Bronchial epithelial cell (primary cell): ENCODE data around the gene SASH1. TPM values are rescaled to one million over a fixed set of nuclear protein-coding genes. Genes with fewer than 3 reads are reported as not detected.

ENCODE experiments used
- DNase-seq: peaks from one replicate; pipeline ENCODE4 v3.0.0-alpha.2; 2010; ENCODE audit warnings: low read depth
- FAIRE-seq: peaks from 2 replicates; lab custom pipeline; 2011; peaks lifted over from hg19 to GRCh38; lab: Jason Lieb, UNC
- H3K27me3 ChIP-seq: 2 replicates; pipeline ENCODE4 v1.5.1; 2011; ENCODE audit warnings: low read length; ENCODE audit not compliant: control insufficient read depth, insufficient read depth
- H3K36me3 ChIP-seq: 2 replicates; pipeline ENCODE4 v1.5.1; 2011; ENCODE audit warnings: low read length; ENCODE audit not compliant: control insufficient read depth, insufficient read depth
- H3K4me3 ChIP-seq: 2 replicates; pipeline ENCODE4 v1.5.1; 2011; ENCODE audit warnings: mild to moderate bottlenecking, low read depth, low read length, control low read depth
- total RNA-seq: library from RNA; depleted of rRNA; stranded (reverse); fragments of >200 nt; gene quantifications from 2 replicates; pipeline ENCODE4 v1.2.1, GENCODE V29; 2014
- TF ChIP-seq, protein P1 (sequence below): IDR thresholded peaks from 2 replicates; pipeline ENCODE4 v1.5.1; 2011; ENCODE audit warnings: mild to moderate bottlenecking, moderate library complexity, low read length, control low read depth, inconsistent platforms; ENCODE audit not compliant: insufficient read depth, severe bottlenecking

Gene SASH1
- total RNA-seq, 1 donor from 2014 or later, result 3.9 TPM

DNA sequence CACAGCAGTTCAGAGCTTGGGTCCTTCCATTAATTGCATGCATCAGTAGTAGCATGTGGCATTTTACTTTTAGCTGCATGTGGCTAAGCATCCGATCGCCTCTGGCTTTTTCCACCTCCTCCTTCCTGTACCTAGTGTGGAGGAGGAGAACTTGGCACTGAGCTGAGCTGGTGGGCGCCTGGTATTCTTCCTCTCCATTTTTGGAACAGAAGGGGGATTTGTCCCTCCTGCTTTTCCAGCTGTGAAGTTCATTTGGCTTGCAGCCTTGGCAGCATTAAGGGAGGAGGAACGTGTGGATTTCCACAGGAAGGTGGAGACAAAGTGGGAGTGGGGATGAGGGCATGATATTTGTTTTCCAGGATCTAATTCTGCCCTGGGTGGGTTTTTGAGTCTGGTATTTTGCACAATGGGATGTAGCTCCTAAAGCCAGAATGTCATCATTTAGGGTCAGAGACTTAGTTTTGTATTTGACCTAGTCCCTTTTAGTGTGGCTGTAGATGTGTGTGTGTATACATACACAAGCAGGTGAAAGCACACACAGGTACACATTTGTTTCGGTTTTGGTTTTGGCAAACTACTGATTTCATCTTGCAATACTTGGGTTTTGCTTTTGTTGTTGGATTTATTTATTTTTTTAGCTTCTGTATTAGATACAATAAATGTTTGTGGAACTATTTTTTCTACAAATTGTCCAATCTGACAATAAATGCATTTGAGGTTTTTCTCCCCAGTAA lies 90.0 kb downstream of the SASH1 start:
- TF ChIP-seq, protein P1, sequence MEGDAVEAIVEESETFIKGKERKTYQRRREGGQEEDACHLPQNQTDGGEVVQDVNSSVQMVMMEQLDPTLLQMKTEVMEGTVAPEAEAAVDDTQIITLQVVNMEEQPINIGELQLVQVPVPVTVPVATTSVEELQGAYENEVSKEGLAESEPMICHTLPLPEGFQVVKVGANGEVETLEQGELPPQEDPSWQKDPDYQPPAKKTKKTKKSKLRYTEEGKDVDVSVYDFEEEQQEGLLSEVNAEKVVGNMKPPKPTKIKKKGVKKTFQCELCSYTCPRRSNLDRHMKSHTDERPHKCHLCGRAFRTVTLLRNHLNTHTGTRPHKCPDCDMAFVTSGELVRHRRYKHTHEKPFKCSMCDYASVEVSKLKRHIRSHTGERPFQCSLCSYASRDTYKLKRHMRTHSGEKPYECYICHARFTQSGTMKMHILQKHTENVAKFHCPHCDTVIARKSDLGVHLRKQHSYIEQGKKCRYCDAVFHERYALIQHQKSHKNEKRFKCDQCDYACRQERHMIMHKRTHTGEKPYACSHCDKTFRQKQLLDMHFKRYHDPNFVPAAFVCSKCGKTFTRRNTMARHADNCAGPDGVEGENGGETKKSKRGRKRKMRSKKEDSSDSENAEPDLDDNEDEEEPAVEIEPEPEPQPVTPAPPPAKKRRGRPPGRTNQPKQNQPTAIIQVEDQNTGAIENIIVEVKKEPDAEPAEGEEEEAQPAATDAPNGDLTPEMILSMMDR, result no peak
- H3K4me3 ChIP-seq, result no peak overlapping the region
- DNase-seq, result no peak
- H3K27me3 ChIP-seq, result no peaks in the 10 kb centered on the region
- no peak for FAIRE-seq
- no peaks in the 10 kb centered on the region for H3K36me3 ChIP-seq

DNA sequence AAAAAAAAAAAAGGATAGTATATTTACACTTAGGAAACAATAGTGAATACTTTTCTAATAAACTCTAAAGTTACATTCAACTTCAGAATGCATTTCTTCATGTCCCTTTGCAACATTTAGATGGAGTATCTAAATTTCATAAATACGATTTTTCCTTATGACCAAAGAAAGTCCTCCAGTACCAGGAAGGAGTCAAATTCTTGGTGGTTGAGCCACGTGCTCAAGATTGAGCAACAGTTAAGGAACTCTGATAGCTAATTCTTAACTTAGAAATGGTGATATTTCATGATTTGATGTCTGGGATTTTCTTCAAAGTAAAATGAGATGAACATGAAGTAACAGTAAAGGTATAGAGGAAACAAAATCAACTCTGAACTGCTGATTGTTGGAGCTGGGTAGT lies 92.7 kb downstream of the SASH1 start:
- Histone ChIP-seq H3K27me3 (no peaks in the 10 kb centered on the region), H3K36me3 (no peaks in the 10 kb centered on the region), H3K4me3 (no peak overlapping the region)
- TF ChIP-seq, protein P1, result no peak
- FAIRE-seq, result no peak
- DNase-seq, result peak; percentile 20

DNA sequence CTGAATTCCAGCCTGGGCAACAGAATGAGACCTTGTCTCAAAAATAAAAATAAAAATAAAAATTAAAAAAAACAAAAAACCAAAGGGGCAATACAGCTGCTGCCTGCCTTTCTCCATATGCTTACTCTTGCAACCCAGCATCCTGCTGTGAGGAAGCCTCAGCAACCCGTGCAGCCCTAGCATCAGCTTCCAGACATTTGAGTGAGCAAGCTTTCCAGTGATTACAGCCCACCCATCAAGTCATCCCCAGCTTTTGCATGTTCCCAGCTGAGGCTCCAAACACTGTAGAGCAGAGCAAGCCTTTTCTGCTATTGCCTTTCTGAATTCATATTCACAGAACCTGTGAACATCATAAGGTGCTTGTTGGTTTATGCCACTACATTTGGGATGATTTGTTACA lies 93.8 kb downstream of the SASH1 start:
- FAIRE-seq (no peak), DNase-seq (no peak)
- Histone ChIP-seq H3K4me3 (no peak overlapping the region), H3K36me3 (no peaks in the 10 kb centered on the region), H3K27me3 (no peaks in the 10 kb centered on the region)
- TF ChIP-seq, protein P1, result no peak

DNA sequence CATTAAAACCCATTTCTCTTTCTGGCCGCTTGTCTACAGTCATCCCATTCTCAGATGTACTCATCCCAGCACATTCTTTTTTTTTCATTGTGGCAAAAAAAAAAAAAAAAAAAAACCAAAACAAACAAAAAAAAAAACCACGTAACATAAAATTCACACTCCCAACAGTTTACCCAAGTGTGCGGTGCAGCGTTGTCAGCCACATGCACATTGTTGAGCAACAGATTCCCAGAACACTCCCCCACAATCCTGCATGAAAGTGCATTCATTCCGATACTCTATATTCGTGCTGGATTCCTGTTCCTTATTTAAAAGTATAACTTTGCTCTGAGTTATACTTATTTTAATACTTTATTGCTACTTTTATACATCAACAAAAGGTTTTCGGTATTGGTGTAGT lies 96.0 kb downstream of the SASH1 start:
- no peaks in the 10 kb centered on the region for H3K27me3 ChIP-seq
- FAIRE-seq (no peak), DNase-seq (no peak)
- H3K36me3 ChIP-seq, result no peaks in the 10 kb centered on the region
- TF ChIP-seq, protein P1, result no peak
- no peak overlapping the region for H3K4me3 ChIP-seq

DNA sequence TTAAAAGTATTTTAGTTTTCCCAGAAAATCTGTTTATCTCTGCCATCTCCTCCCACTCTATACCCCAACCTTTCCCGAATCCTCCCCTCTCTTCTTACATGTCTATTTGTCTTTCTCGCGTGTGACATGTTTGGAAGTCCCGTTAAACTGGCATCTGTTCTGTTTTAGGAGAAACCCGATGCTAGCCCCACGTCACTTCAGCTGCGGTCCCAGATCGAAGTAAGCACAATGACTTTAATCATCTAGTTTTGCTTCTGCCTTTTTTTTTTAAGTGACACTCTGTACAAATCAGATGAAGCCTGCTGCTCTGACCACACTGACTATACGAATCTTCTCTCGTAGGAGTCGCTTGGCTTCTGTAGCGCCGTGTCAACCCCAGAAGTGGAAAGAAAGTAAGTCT lies 97.4 kb downstream of the SASH1 start:
- no peak for FAIRE-seq
- Histone ChIP-seq H3K27me3 (no peaks in the 10 kb centered on the region), H3K36me3 (no peaks in the 10 kb centered on the region), H3K4me3 (no peak overlapping the region)
- no peak for DNase-seq
- TF ChIP-seq, protein P1, result no peak

DNA sequence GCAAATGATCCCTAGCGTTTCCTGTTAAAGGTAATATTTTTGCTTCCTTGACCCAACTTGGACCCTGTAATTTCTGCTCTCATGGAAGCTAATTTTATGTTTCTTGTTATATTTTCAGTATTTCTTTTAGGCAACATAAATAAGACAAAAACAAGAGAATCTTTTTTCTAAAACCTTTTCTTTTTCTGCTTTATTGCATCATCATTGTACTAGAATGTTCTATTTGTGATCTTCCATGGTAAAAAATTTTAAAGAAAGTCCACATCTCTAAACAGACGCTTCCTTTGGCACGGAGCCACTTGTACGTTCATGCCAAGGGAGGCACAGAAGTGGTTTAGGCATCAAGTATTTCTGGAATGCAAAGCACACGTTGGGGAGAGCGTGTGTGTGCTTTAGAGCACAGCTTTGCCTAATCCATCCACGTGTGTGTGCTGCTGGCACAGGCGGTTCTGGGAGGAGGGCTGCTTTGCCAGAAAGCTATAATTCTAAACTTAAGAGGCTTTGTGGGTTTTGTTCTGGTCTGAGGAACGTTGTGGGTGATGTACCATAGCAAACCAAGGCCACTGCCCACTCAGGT lies 98.3 kb downstream of the SASH1 start:
- peak; percentile 72 for DNase-seq
- H3K36me3 ChIP-seq, result no peaks in the 10 kb centered on the region
- TF ChIP-seq, protein P1, result no peak
- H3K27me3 ChIP-seq, result no peaks in the 10 kb centered on the region
- H3K4me3 ChIP-seq, result no peak overlapping the region
- no peak for FAIRE-seq
